Measurements from ENCODE around the gene ARL4D.
A peak's percentile ranks its signal among the peaks of the same experiment; 100 is the strongest.
"Not testable (repeated sequence)": the region's sequence is repeated elsewhere in the genome, so short reads cannot be mapped to it uniquely, and the experiment has no call there.

The ARL4D gene

GRCh38 chr17:43398724-43399595 lies at the start of gene ARL4D:
TSS of gene ARL4D (plus strand) at chr17:43398993. CDS start at chr17:43399733, 740 bp downstream.
- peak; percentile 83 for DNase-seq

GRCh38 chr17:43349142-43349541 lies 49.7 kb upstream of the ARL4D start:
- DNase-seq: no peak

- peak; percentile 74 for DNase-seq
Measured at GRCh38 chr17:43350888-43351361, 47.9 kb upstream of the ARL4D start.

GRCh38 chr17:43351691-43352090 lies 47.1 kb upstream of the ARL4D start:
- DNase-seq: peak; percentile 52

- DNase-seq: no peak
Measured at GRCh38 chr17:43352579-43353331, 46.0 kb upstream of the ARL4D start.

GRCh38 chr17:43353393-43353792 lies 45.4 kb upstream of the ARL4D start:
- DNase-seq: no peak

- DNase-seq: no peak
Measured at GRCh38 chr17:43354371-43354770, 44.4 kb upstream of the ARL4D start.

- DNase-seq: no peak
Measured at GRCh38 chr17:43356450-43356849, 42.3 kb upstream of the ARL4D start.

- DNase-seq: no peak
Measured at GRCh38 chr17:43356999-43357398, 41.8 kb upstream of the ARL4D start.

- no peak for DNase-seq
Measured at GRCh38 chr17:43359469-43360110, 39.2 kb upstream of the ARL4D start.

- peak; percentile 87 for DNase-seq
Measured at GRCh38 chr17:43360376-43360738, 38.4 kb upstream of the ARL4D start.

- peak; percentile 92 for DNase-seq
Measured at GRCh38 chr17:43360739-43361505, 37.9 kb upstream of the ARL4D start.

- no peak for DNase-seq
Measured at GRCh38 chr17:43363181-43363925, 35.4 kb upstream of the ARL4D start.

GRCh38 chr17:43363926-43364285 lies 34.9 kb upstream of the ARL4D start:
- DNase-seq: no peak

GRCh38 chr17:43365356-43365755 lies 33.4 kb upstream of the ARL4D start:
- no peak for DNase-seq

- not testable (repeated sequence) for DNase-seq
Measured at GRCh38 chr17:43365921-43366320, 32.9 kb upstream of the ARL4D start.

- DNase-seq: peak; percentile 28
Measured at GRCh38 chr17:43366891-43367736, 31.7 kb upstream of the ARL4D start.

GRCh38 chr17:43367737-43368242 lies 31.0 kb upstream of the ARL4D start:
- DNase-seq: peak; percentile 90

GRCh38 chr17:43368740-43369506 lies 29.9 kb upstream of the ARL4D start:
- DNase-seq: peak; percentile 76

- DNase-seq: no peak
Measured at GRCh38 chr17:43369986-43370385, 28.8 kb upstream of the ARL4D start.

Measured in activated CD4-positive, alpha-beta T cell treated with anti-CD3 and anti-CD28 coated beads, Interleukin-10, Interleukin-2, amounts not matched to agents 100 ng/mL and 50 ng/mL, durations not matched to agents 16 hours and 8 hours (primary cell).